HG03045 (cell line): Measurements from ENCODE around the gene KRT13.

Experiments used
- ATAC-seq: cut with Tn5 transposase; IDR thresholded peaks from one replicate; pipeline ENCODE4 v1.9.1; 2021; ENCODE audit warnings: mild to moderate bottlenecking, moderate library complexity; ENCODE audit not compliant: unreplicated experiment

Gene KRT13

DNA sequence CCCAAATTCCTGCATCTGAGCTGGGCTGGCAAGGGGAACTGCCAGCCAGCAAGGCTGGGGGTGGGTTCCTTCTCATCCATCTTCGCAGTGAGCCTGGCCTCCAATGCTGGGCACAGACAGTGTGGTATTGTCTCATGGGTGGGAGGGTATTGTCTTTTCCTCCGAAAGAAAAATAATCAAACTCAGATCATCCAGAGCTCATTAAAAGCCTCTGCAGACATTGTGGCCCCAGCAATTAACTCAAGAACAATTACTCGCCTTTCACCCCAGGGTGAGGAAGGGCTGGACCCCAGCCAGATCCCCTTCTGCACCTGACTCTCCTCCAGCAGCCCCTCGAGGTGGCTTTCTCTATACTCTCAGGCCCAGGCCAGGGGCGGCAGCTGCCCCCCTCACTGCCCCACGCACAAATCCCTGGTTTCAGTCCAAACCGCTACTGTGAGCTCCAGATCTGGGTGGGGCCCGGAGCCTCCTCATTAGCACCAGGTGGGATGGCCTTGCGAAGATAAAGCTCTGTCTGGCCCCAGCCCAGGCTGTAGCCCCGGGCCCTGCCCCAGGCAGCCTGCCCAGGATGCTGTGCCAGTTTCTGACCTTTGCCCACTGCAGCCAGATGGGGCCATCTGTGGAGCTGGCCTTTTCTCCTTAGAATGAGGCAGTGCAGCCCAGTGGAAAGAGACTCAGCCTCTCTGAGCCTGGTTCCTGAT lies 15.6 kb upstream of the KRT13 start:
- ATAC-seq, result no peak

DNA sequence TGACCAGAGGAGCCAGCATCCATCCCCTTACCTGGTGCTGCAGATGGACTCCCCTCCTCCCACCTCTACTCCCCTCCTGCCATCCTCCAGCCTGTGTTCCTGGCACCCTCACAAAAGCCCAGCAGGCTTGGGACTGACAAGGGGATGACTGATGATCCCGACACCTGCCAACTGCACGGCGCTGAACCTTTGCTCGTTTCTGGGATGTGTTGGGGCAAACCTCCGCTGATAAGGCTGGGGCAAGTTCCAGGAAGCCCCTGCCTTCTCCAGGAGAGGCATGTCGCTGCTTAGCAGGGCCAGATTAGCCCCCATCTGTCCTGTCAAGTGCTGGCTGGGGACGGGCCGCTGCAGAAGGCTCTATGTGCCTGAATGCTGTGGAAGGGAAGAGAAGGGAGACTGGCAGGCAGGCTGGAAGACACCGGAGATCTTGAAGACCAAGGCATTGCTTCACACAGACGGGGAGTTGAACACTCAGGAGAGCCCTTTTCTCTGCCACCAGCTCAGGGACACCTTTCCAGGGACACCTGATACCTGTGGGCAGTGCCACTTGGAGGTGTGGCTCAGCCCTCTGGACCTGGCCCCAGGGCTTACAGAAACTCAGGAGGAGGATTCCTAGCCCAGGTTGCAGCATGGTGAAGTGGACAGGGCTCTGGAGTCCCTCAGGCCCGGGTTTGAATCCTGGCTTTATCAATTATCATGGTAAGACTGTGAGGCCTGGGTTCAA lies 14.3 kb upstream of the KRT13 start:
- no peak for ATAC-seq

GRCh38 chr17:41518789-41519449 lies 13.5 kb upstream of the KRT13 start, which contains the start of gene KRT15:
KRT15 (minus strand) TSS chr17:41518890; CDS start chr17:41518827, 63 bp downstream.
- no peak for ATAC-seq

- no peak for ATAC-seq
Measured at GRCh38 chr17:41518031-41518430, 12.6 kb upstream of the KRT13 start.

DNA sequence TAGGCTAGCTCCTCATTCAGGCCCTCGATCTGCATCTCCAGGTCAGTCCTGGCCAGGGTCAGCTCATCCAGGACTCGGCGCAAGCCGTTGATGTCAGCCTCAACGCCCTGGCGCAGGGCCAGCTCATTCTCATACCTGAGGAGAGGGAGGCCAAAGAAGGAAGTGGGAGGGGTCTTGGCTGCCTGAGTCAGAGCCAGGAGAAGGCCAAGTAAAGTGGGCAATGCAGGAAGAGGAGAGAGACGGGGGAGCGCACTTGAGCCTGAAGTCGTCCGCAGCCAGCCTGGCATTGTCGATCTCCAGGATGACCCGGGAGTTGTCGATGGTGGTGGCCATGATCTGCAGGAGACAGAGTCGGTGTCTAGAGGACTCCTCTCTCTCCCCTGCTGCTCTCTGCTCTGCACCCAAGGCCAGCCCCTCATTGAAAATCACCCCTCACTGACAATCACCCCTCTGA lies 11.4 kb upstream of the KRT13 start:
- no peak for ATAC-seq

- no peak for ATAC-seq
Measured at GRCh38 chr17:41516147-41516829, 10.9 kb upstream of the KRT13 start.

- ATAC-seq, result no peak
Measured at GRCh38 chr17:41513168-41513547, 7.7 kb upstream of the KRT13 start.

GRCh38 chr17:41512546-41513167 lies 7.2 kb upstream of the KRT13 start:
- no peak for ATAC-seq

GRCh38 chr17:41511716-41512115 lies 6.3 kb upstream of the KRT13 start:
- ATAC-seq, result no peak

GRCh38 chr17:41511116-41511515 lies 5.7 kb upstream of the KRT13 start:
- ATAC-seq, result no peak

GRCh38 chr17:41510251-41511065 lies 5.0 kb upstream of the KRT13 start:
- no peak for ATAC-seq

GRCh38 chr17:41507315-41507880 lies 2.0 kb upstream of the KRT13 start:
- ATAC-seq, result no peak

GRCh38 chr17:41505809-41506767 lies 676 bp upstream of the KRT13 start:
- ATAC-seq, result no peak

DNA sequence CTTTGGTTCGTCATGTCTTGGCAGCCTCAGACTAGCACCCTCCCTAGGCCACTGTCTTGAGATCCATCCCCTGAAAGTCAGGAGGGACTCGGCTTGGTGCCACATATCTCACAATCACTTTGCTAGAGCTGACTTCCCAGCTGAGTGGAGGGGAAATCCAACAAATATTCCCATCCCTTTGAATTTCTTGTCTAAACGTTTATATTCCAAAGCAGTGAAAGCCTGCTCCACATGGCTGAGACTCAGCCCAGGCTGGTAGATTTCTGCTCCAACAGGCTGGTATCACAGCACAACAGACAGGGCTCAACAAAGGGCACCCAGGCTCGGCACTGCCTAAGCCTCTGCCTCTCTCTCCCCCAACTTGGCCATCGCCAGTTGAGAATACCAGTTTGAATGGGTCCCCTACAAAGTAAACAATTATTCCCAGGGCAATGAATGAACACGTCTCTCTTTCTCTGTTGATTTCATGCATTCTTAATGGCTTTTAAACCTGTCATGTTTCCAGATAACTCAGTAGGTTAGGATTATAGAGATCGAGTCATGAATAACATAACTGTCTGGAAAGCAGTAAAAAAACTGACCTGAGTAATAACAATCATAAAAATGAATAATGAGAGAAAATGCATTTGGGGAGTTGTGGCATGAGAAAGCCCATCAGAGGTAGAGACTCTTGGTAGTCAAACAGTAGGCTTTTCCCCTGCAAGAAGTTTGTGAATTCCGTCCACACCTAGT lies 1.0 kb downstream of the KRT13 start:
- ATAC-seq, result no peak

DNA sequence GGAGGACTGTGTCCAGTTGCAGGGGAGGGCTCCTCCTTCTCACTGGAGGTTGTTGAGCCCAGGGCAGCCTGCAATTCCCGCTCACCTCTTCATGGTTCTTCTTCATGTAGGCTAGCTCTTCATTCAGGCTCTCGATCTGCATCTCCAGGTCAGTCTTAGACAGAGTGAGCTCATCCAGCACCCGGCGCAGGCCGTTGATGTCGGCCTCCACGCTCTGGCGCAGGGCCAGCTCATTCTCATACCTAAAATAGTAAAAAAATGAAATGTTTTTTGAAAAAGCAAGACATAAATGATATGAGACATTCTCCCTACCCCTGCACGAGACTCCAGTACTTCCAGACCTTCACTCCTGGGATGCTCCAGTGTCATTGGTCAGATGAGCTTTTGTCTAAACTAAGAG lies 2.2 kb downstream of the KRT13 start:
- ATAC-seq, result no peak

GRCh38 chr17:41500131-41500911 lies 5.1 kb downstream of the KRT13 start:
- ATAC-seq, result no peak

DNA sequence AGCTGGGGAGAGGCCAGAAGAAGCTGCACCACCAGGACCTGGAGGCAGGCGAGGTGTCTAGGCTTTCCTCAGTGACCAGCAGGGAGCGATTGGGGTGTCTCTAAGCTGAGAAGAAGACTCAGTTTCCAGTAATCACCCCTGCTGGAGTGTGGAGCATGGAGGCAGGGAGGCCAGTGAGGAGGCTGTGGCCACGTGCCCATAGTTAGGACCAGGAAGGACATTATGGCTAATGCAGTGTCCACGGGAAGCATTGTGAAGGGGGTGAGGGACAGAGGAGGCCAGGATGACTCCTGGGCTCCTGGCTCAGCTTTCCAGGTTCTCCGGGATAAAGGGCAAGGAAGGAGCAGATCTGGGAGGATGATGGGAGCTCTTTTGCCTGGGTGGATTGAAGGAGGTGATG lies 5.7 kb downstream of the KRT13 start:
- ATAC-seq, result no peak
